Measurements from ENCODE around the gene ACTN4. TPM values are rescaled to one million over a fixed set of nuclear protein-coding genes. Genes with fewer than 3 reads are reported as not detected.

The ACTN4 gene
- total RNA-seq, 4 donors from 2014 or later, result 259 to 844 (median 429) TPM

GRCh38 chr19:38639679-38640078 is 7.8 kb upstream of the ACTN4 start:
- DNase-seq, result no peak

DNA sequence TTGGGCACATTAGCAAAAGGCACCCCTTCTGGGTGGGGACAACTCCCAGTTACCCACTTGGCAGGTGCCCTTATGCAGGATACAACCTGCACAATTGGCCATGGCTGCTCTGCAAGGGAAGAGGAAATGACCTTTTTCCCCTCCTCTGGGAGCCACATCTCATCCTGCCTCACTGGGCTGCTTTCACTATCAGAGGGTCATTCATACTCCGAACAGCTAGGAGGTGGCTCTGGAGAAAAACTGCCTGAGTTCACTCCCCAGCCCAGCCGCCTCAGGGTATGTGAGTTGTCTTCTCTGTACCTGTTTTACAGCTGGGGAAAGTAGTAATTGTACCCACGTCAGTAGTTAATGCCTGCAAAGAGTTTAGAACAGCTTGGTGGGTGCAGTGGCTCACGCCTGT is 7.1 kb upstream of the ACTN4 start:
- Histone ChIP-seq H3K4me3 (no peak overlapping the region), H3K27me3 (no peaks in the 10 kb centered on the region), H3K36me3 (no peaks in the 10 kb centered on the region), H3K9me3 (no peaks in the 10 kb centered on the region), H3K27ac (peak overlapping the region; percentile 55 to 75), H3K4me1 (no peaks in the 10 kb centered on the region)
- TF ChIP-seq CTCF (IDR thresholded peaks at IDR 0.05), result no peak
- no peak for TF ChIP-seq POLR2A (IDR thresholded peaks at IDR 0.05)
- no peak for DNase-seq
- intact Hi-C loops (cut with DNase I; ENCODE audit: low total_unique reads), result no loop called here

More at GRCh38 chr19:38639679-38640078, 7.8 kb upstream of the ACTN4 start:
- peak overlapping the region; percentile 13 to 54 for H3K27ac ChIP-seq
- H3K9me3 ChIP-seq, result no peaks in the 10 kb centered on the region
- intact Hi-C loops (cut with DNase I; ENCODE audit: low total_unique reads), result no loop called here
- H3K36me3 ChIP-seq, result no peaks in the 10 kb centered on the region
- TF ChIP-seq CTCF (IDR thresholded peaks at IDR 0.05), result no peak
- no peak overlapping the region for H3K4me3 ChIP-seq
- H3K4me1 ChIP-seq, result no peaks in the 10 kb centered on the region
- H3K27me3 ChIP-seq, result no peaks in the 10 kb centered on the region

DNA sequence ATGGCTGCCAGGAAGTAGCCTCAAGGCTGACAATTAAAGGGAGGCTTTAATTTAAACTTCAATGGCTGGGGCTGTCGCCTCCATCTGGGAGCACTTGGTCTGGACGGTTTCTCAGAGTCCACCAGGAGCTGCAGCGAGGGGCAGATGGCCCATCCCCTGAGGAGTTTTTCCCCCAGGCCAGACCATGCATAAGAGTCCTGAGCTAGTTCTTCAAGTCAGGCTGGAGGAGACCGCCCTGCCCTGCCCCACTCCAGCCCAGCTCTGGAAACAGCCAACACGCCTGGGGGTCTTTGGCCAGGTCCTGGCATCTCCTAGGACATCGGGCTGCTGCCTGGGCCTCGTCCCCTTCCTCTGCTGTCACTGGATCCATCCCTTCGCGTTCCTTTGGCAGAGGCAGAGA is 5.3 kb upstream of the ACTN4 start:
- no peak overlapping the region for H3K27ac ChIP-seq
- H3K4me1 ChIP-seq, result no peaks in the 10 kb centered on the region
- H3K27me3 ChIP-seq, result no peaks in the 10 kb centered on the region
- no peaks in the 10 kb centered on the region for H3K36me3 ChIP-seq
- intact Hi-C loops (cut with DNase I; ENCODE audit: low total_unique reads), result no loop called here
- no peaks in the 10 kb centered on the region for H3K9me3 ChIP-seq
- H3K4me3 ChIP-seq, result no peak overlapping the region
- TF ChIP-seq CTCF (IDR thresholded peaks at IDR 0.05) (no peak), POLR2A (IDR thresholded peaks at IDR 0.05) (no peak)
- no peak for DNase-seq

DNA sequence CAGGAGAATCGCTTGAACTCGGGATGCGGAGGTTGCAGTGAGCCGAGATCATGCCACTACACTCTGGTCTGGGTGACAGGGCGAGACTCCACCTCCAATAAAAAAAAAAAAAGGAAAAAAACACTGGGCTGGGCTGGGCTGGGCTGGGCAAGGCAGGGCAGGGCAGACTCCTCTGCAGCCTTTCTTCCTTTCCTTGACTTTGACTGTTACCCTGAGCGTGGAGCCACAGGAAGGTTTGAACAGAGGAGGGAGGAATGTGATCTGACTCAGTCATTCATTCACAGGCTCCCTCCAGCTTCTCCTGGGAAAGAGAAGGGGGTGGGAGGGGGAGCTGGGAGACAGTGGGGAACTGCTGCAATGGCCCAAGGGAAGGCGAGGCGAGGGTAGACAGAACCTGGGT is 2.7 kb upstream of the ACTN4 start:
- no peaks in the 10 kb centered on the region for H3K4me1 ChIP-seq
- intact Hi-C loops (cut with DNase I; ENCODE audit: low total_unique reads), result no loop called here
- no peak overlapping the region for H3K4me3 ChIP-seq
- no peak overlapping the region for H3K27ac ChIP-seq
- DNase-seq, result no peak
- TF ChIP-seq POLR2A (IDR thresholded peaks at IDR 0.05) (no peak), CTCF (IDR thresholded peaks at IDR 0.05) (no peak)
- no peaks in the 10 kb centered on the region for H3K36me3 ChIP-seq
- no peaks in the 10 kb centered on the region for H3K9me3 ChIP-seq
- H3K27me3 ChIP-seq, result no peaks in the 10 kb centered on the region

- Histone ChIP-seq H3K36me3 (no peaks in the 10 kb centered on the region), H3K9me3 (no peaks in the 10 kb centered on the region), H3K4me3 (peak overlapping the region; percentile 97 to 99), H3K27ac (peak overlapping the region; percentile 98), H3K4me1 (peaks cover 11% of the 10 kb centered on the region in 2 donors), H3K27me3 (no peaks in the 10 kb centered on the region)
- intact Hi-C loops (cut with DNase I; ENCODE audit: low total_unique reads), result no loop called here
- no peak for TF ChIP-seq POLR2A (IDR thresholded peaks at IDR 0.05)
- no peak for TF ChIP-seq CTCF (IDR thresholded peaks at IDR 0.05)
- DNase-seq, result no peak
These were observed 718 bp downstream of the ACTN4 start for GRCh38 chr19:38647966-38648768.
